ENCODE data around the gene GLT8D2. TPM values are rescaled to one million over a fixed set of nuclear protein-coding genes. Genes with fewer than 3 reads are reported as not detected.

Gene GLT8D2
- total RNA-seq, 1 donor from 2014 or later: 45.4 TPM

GRCh38 chr12:103996595-103996994 lies 53.4 kb downstream of the GLT8D2 start:
- Mint-ChIP-seq H3K27ac (ENCODE audit: unreplicated experiment) (no peak overlapping the region), H3K9me3 (ENCODE audit: unreplicated experiment) (peaks cover 3% of the 10 kb centered on the region), H3K4me3 (ENCODE audit: unreplicated experiment) (no peak overlapping the region), H3K4me1 (ENCODE audit: unreplicated experiment) (no peaks in the 10 kb centered on the region), H3K36me3 (ENCODE audit: unreplicated experiment) (peaks cover 28% of the 10 kb centered on the region), H3K27me3 (ENCODE audit: unreplicated experiment) (no peaks in the 10 kb centered on the region)
- no peak for DNase-seq (ENCODE audit: extremely low spot score, unreplicated experiment)
- TF ChIP-seq, protein P1, sequence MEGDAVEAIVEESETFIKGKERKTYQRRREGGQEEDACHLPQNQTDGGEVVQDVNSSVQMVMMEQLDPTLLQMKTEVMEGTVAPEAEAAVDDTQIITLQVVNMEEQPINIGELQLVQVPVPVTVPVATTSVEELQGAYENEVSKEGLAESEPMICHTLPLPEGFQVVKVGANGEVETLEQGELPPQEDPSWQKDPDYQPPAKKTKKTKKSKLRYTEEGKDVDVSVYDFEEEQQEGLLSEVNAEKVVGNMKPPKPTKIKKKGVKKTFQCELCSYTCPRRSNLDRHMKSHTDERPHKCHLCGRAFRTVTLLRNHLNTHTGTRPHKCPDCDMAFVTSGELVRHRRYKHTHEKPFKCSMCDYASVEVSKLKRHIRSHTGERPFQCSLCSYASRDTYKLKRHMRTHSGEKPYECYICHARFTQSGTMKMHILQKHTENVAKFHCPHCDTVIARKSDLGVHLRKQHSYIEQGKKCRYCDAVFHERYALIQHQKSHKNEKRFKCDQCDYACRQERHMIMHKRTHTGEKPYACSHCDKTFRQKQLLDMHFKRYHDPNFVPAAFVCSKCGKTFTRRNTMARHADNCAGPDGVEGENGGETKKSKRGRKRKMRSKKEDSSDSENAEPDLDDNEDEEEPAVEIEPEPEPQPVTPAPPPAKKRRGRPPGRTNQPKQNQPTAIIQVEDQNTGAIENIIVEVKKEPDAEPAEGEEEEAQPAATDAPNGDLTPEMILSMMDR (IDR thresholded peaks at IDR 0.05): no peak

DNA sequence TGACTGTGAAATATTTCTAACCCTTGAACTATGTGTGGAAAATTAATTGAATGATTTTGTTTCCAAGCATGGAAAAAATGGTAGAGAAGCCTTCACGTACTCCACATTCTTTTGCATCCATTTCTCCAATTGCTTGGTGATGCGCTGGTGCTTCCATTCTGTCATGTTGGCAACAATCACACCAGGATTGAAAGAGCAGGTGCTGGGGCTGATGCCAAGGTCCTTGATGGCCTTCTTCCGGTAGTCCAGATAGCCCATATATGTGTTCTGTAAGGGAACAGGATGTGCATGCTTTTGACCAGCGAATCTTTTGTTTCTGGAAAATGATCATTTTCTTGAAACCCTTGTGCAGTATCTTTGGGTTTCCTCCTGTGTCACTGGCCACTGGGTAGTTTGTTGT lies 55.8 kb downstream of the GLT8D2 start:
- no peak overlapping the region for H3K4me3 Mint-ChIP-seq (ENCODE audit: unreplicated experiment)
- TF ChIP-seq, protein P1 (IDR thresholded peaks at IDR 0.05): no peak
- H3K4me1 Mint-ChIP-seq (ENCODE audit: unreplicated experiment): no peaks in the 10 kb centered on the region
- H3K27me3 Mint-ChIP-seq (ENCODE audit: unreplicated experiment): no peaks in the 10 kb centered on the region
- peaks cover 25% of the 10 kb centered on the region for H3K36me3 Mint-ChIP-seq (ENCODE audit: unreplicated experiment)
- no peak for DNase-seq (ENCODE audit: extremely low spot score, unreplicated experiment)
- H3K9me3 Mint-ChIP-seq (ENCODE audit: unreplicated experiment): no peaks in the 10 kb centered on the region
- H3K27ac Mint-ChIP-seq (ENCODE audit: unreplicated experiment): no peak overlapping the region

DNA sequence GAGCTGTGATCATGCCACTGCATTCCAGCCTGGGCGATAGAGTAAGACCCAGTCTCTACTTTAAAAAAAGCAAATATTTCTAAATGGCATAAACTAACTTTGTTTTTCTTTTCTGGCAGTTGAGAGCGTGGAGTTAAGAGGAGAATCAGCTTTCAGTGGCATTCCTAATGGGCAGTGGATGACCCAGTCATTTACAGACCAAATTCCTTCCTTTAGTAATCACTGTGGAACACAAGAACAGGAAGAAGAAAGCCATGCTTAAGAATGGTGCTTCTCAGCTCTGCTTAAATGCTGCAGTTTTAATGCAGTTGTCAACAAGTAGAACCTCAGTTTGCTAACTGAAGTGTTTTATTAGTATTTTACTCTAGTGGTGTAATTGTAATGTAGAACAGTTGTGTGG lies 63.2 kb downstream of the GLT8D2 start:
- H3K27ac Mint-ChIP-seq (ENCODE audit: unreplicated experiment): peak overlapping the region; percentile 58
- H3K4me1 Mint-ChIP-seq (ENCODE audit: unreplicated experiment): peaks cover 12% of the 10 kb centered on the region
- H3K9me3 Mint-ChIP-seq (ENCODE audit: unreplicated experiment): no peaks in the 10 kb centered on the region
- no peak for DNase-seq (ENCODE audit: extremely low spot score, unreplicated experiment)
- no peaks in the 10 kb centered on the region for H3K27me3 Mint-ChIP-seq (ENCODE audit: unreplicated experiment)
- H3K36me3 Mint-ChIP-seq (ENCODE audit: unreplicated experiment): peaks cover 30% of the 10 kb centered on the region
- H3K4me3 Mint-ChIP-seq (ENCODE audit: unreplicated experiment): no peak overlapping the region
- TF ChIP-seq, protein P1 (IDR thresholded peaks at IDR 0.05): no peak

- H3K27ac Mint-ChIP-seq (ENCODE audit: unreplicated experiment): no peak overlapping the region
- DNase-seq (ENCODE audit: extremely low spot score, unreplicated experiment): no peak
- no peaks in the 10 kb centered on the region for H3K27me3 Mint-ChIP-seq (ENCODE audit: unreplicated experiment)
- no peaks in the 10 kb centered on the region for H3K9me3 Mint-ChIP-seq (ENCODE audit: unreplicated experiment)
- peaks cover 41% of the 10 kb centered on the region for H3K36me3 Mint-ChIP-seq (ENCODE audit: unreplicated experiment)
- no peak overlapping the region for H3K4me3 Mint-ChIP-seq (ENCODE audit: unreplicated experiment)
- TF ChIP-seq, protein P1 (IDR thresholded peaks at IDR 0.05): no peak
- H3K4me1 Mint-ChIP-seq (ENCODE audit: unreplicated experiment): peaks cover 13% of the 10 kb centered on the region
Measured at GRCh38 chr12:103978384-103978982, 71.5 kb downstream of the GLT8D2 start.

DNA sequence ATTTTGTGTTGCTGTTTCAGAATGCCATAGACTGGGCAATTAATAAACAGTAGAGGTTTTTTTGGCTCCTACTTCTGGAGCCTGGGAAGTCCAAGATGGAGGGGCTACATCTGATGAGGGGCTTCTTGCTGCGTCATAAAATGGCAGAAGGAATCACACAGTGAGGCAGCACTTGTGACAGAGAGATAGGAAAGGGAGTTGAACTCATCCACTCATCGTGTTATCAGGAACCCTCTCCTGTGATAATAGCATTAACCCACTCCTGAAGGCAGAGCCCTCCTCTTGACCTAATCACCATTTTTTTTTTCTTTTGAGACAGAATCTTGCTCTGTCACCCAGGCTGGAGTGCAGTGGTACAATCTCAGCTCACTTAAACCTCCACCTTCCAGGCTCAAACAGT lies 74.6 kb downstream of the GLT8D2 start:
- Mint-ChIP-seq H3K9me3 (ENCODE audit: unreplicated experiment) (no peaks in the 10 kb centered on the region), H3K36me3 (ENCODE audit: unreplicated experiment) (peaks cover 33% of the 10 kb centered on the region), H3K4me1 (ENCODE audit: unreplicated experiment) (peaks cover 19% of the 10 kb centered on the region), H3K4me3 (ENCODE audit: unreplicated experiment) (no peak overlapping the region), H3K27me3 (ENCODE audit: unreplicated experiment) (no peaks in the 10 kb centered on the region), H3K27ac (ENCODE audit: unreplicated experiment) (no peak overlapping the region)
- no peak for DNase-seq (ENCODE audit: extremely low spot score, unreplicated experiment)
- TF ChIP-seq, protein P1 (IDR thresholded peaks at IDR 0.05): no peak

Data from osteocyte (in vitro differentiated cells).